H1 (cell line): ENCODE data around the gene SLC7A8. TPM values are rescaled to one million over a fixed set of nuclear protein-coding genes. Genes with fewer than 3 reads are reported as not detected.

ENCODE experiments used
- ATF3 ChIP-seq: IDR thresholded peaks from 2 replicates; pipeline ENCODE4 v1.6.1; 2011; ENCODE audit warnings: low read depth, mild to moderate bottlenecking, low read length; ENCODE audit not compliant: insufficient read depth
- EP300 ChIP-seq, 2 experiments: IDR thresholded peaks; 1 replicate in 1 of 2; 2 replicates in 1 of 2; pipeline ENCODE4 v1.6.1; 2011 to 2012; ENCODE audit warnings: low read depth in 2 of 2, low read length in 2 of 2, mild to moderate bottlenecking in 2 of 2, borderline replicate concordance in 1 of 2, inconsistent platforms in 1 of 2, moderate library complexity in 1 of 2
- EZH2 ChIP-seq: fragments of 200-600 bp; sonication (generic); IDR thresholded peaks from 2 replicates; pipeline ENCODE4 v1.7.1; 2012; ENCODE audit warnings: low read depth, mild to moderate bottlenecking, moderate library complexity, low read length, inconsistent platforms; ENCODE audit not compliant: severe bottlenecking
- GTF2F1 ChIP-seq: IDR thresholded peaks from 2 replicates; pipeline ENCODE4 v1.6.1; 2012; ENCODE audit warnings: low read depth, low read length, improper control_type of control experiment, borderline replicate concordance
- POU5F1 ChIP-seq: IDR thresholded peaks from 2 replicates; pipeline ENCODE4 v1.6.1; 2011; ENCODE audit warnings: low read depth, mild to moderate bottlenecking, low read length, moderate library complexity
- RAD21 ChIP-seq, 2 experiments: IDR thresholded peaks in 1 of 2; conservative IDR thresholded peaks in 1 of 2; 2 replicates each; pipeline ENCODE4 v1.6.1; 2011; ENCODE audit warnings: low read depth in 2 of 2, low read length in 2 of 2, improper control_type of control experiment in 1 of 2, inconsistent platforms in 1 of 2, mild to moderate bottlenecking in 1 of 2, moderate library complexity in 1 of 2
- RFX5 ChIP-seq: IDR thresholded peaks from 2 replicates; pipeline ENCODE4 v1.6.1; 2011; ENCODE audit warnings: low read depth, low read length, improper control_type of control experiment, borderline replicate concordance
- SIX5 ChIP-seq: IDR thresholded peaks from 2 replicates; pipeline ENCODE4 v1.6.1; 2011; ENCODE audit warnings: mild to moderate bottlenecking, low read depth, low read length
- TAF1 ChIP-seq: IDR thresholded peaks from 2 replicates; pipeline ENCODE4 v1.6.1; 2011; ENCODE audit warnings: mild to moderate bottlenecking, low read depth, low read length
- polyA plus RNA-seq, 7 experiments: library from polyadenylated mRNA; depleted of rRNA in 3 of 7; stranded (reverse) in 5 of 7; unstranded in 2 of 7; fragments of >200 nt in 5 of 7; fragments of 200-250 nt in 2 of 7; gene quantifications; 1 replicate in 5 of 7; 2 replicates in 1 of 7; 4 replicates in 1 of 7; pipeline versions ENCODE4 v1.2.1 to v1.2.3, GENCODE V29; 2011 to 2013; ENCODE audit warnings: missing spikeins in 2 of 7, mixed read lengths in 2 of 7
- total RNA-seq: library from RNA; stranded (reverse); fragmentation: NEBNext Ultra II Directional; extraction: Animal tissue kit (Norgen Biotek cat#: 25700); gene quantifications from 2 replicates; pipeline ENCODE4 v1.2.1, GENCODE V29; 2021

The SLC7A8 gene
- total and polyA plus RNA-seq, 2 of the 8 experiments (the other 6 are each of a cell fraction or from before 2014, with no cell fraction given) = 182 to 204 TPM

- TF ChIP-seq GTF2F1 (no peak), SIX5 (no peak), TAF1 (no peak), RFX5 (no peak), POU5F1 (no peak), EP300 (IDR thresholded peaks at IDR 0.05; ENCODE audit: borderline replicate concordance in 1 of 2, low read depth in 2 of 2, low read length in 2 of 2) (no peak), EZH2 (no peak), ATF3 (no peak), RAD21 (IDR thresholded peaks at IDR 0.05 in 1 of 2, conservative IDR thresholded peaks at IDR 0.05 in 1 of 2; ENCODE audit: low read depth in 2 of 2, low read length in 2 of 2) (no peak)
Observed at GRCh38 chr14:23172096-23172495, 11.4 kb downstream of the SLC7A8 start (continued).
